A549 (cell line): ENCODE measurements around the gene POLR3B. TPM values are rescaled to one million over a fixed set of nuclear protein-coding genes. Genes with fewer than 3 reads are reported as not detected.
"Not testable (repeated sequence)": the region's sequence is repeated elsewhere in the genome, so short reads cannot be mapped to it uniquely, and the experiment has no call there.

Source experiments
- ATAC-seq, 2 experiments: fragments of 200-7000 bp in 1 of 2; fragments of >200 bp in 1 of 2; cut with Nextera tagmentation in 1 of 2; cut with Tn5 transposase in 1 of 2; 3 replicates each; pipeline versions ENCODE4 v1.8.0 to v1.9.1; 2018 to 2020; ENCODE audit warnings: mild to moderate bottlenecking in 1 of 2, moderate library complexity in 1 of 2
- CTCF ChIA-PET: fragments of 300-600 bp; sonication (Branson Sonifier 250); formaldehyde crosslinking; extraction: SDS; loops from one replicate; lab custom pipeline; 2021; ENCODE audit warnings: antibody characterized with exemption, inconsistent platforms; lab: Yijun Ruan, JAX
- POLR2A ChIA-PET: fragments of 350-600 bp; formaldehyde crosslinking; extraction: SDS; loops from one replicate; lab custom pipeline; 2021; ENCODE audit warnings: antibody characterized with exemption, inconsistent platforms; lab: Yijun Ruan, JAX
- DNase-seq, 2 experiments: peaks; one replicate each; pipeline versions ENCODE4 v3.0.0 to v3.0.0-alpha.2; 2011 to 2016; ENCODE audit warnings: low read depth in 1 of 2, low spot score in 1 of 2
- FAIRE-seq: peaks from 2 replicates; lab custom pipeline; 2011; peaks lifted over from hg19 to GRCh38; lab: Jason Lieb, UNC
- H3K27ac ChIP-seq, 2 experiments: fragments of >200 bp; sonication (Bioruptor Twin); formaldehyde crosslinking; 3 replicates each; pipeline ENCODE4 v1.5.1; 2016 to 2017
- H3K4me1 ChIP-seq: fragments of >200 bp; sonication (Bioruptor Twin); formaldehyde crosslinking; 3 replicates; pipeline ENCODE4 v1.6.1; 2016
- H3K4me2 ChIP-seq: fragments of >200 bp; sonication (Bioruptor Twin); formaldehyde crosslinking; 3 replicates; pipeline ENCODE4 v1.6.1; 2016
- H3K4me3 ChIP-seq: fragments of >200 bp; sonication (Bioruptor Twin); formaldehyde crosslinking; 3 replicates; pipeline ENCODE4 v1.5.1; 2016
- H3K9me3 ChIP-seq: fragments of >200 bp; sonication (Bioruptor Twin); formaldehyde crosslinking; 3 replicates; pipeline ENCODE4 v1.6.1; 2016
- BHLHE40 ChIP-seq: IDR thresholded peaks from 2 replicates; pipeline ENCODE4 v1.6.1; 2012; ENCODE audit warnings: low read depth, low read length, inconsistent platforms
- CBX2 ChIP-seq: fragments of 200-600 bp; sonication (generic); IDR thresholded peaks from 2 replicates; pipeline ENCODE4 v1.6.1; 2016; ENCODE audit warnings: low read depth, mild to moderate bottlenecking, borderline replicate concordance
- CBX8 ChIP-seq: fragments of 200-600 bp; sonication (generic); IDR thresholded peaks from 2 replicates; pipeline ENCODE4 v1.6.1; 2016
- CHD4 ChIP-seq: fragments of 200-600 bp; sonication (generic); IDR thresholded peaks from 2 replicates; pipeline ENCODE4 v1.6.1; 2016; ENCODE audit warnings: antibody characterized with exemption, mild to moderate bottlenecking, borderline replicate concordance
- EP300 ChIP-seq, 2 experiments: fragments of >200 bp; sonication (Bioruptor Twin); formaldehyde crosslinking; IDR thresholded peaks; 2 replicates in 1 of 2; 3 replicates in 1 of 2; pipeline ENCODE4 v1.6.1; 2016 to 2017
- FOSL2 ChIP-seq, 2 experiments: fragments of 450-650 bp in 1 of 2; fragments of >200 bp in 1 of 2; sonication (Bioruptor Twin) in 1 of 2; formaldehyde crosslinking; IDR thresholded peaks; 2 replicates each; pipeline versions ENCODE4 v1.5.0 to v1.6.1; 2016 to 2020; ENCODE audit warnings: mild to moderate bottlenecking in 1 of 2, moderate library complexity in 1 of 2
- GATA3 ChIP-seq: IDR thresholded peaks from 2 replicates; pipeline ENCODE4 v1.6.1; 2012; ENCODE audit warnings: borderline replicate concordance
- HDAC2 ChIP-seq: fragments of 200-600 bp; sonication (generic); IDR thresholded peaks from 2 replicates; pipeline ENCODE4 v1.6.1; 2016
- HES2 ChIP-seq: fragments of >200 bp; sonication (Bioruptor Twin); formaldehyde crosslinking; IDR thresholded peaks from 2 replicates; pipeline ENCODE4 v1.6.1; 2016
- HMGXB4 ChIP-seq: fragments of 250-450 bp; sonication (Bioruptor Pico); IDR thresholded peaks from 2 replicates; pipeline ENCODE4 v1.5.0; 2021; ENCODE audit warnings: mild to moderate bottlenecking, moderate library complexity, borderline replicate concordance
- HOXA7 ChIP-seq: fragments of 250-450 bp; sonication (Bioruptor Pico); IDR thresholded peaks from 2 replicates; pipeline ENCODE4 v1.5.0; 2020; ENCODE audit warnings: mild to moderate bottlenecking, moderate library complexity
- KDM5A ChIP-seq: fragments of 200-600 bp; sonication (generic); IDR thresholded peaks from 2 replicates; pipeline ENCODE4 v1.6.1; 2016; ENCODE audit warnings: antibody characterized with exemption, mild to moderate bottlenecking
- MAFK ChIP-seq: fragments of 450-650 bp; IDR thresholded peaks from 2 replicates; pipeline ENCODE4 v1.6.1; 2014; ENCODE audit not compliant: partially characterized antibody
- NFE2L2 ChIP-seq: fragments of 150-350 bp; conservative IDR thresholded peaks from 2 replicates; pipeline ENCODE4 v1.6.1; 2014; ENCODE audit warnings: low read length
- NPAS2 ChIP-seq: fragments of 250-450 bp; sonication (Bioruptor Pico); IDR thresholded peaks from 2 replicates; pipeline ENCODE4 v1.8.0; 2022; ENCODE audit warnings: mild to moderate bottlenecking, moderate library complexity, borderline replicate concordance
- PHF8 ChIP-seq: fragments of 200-600 bp; sonication (generic); IDR thresholded peaks from 2 replicates; pipeline ENCODE4 v1.6.1; 2016; ENCODE audit warnings: low read depth, mild to moderate bottlenecking, antibody characterized with exemption, moderate library complexity, borderline replicate concordance
- RAD21 ChIP-seq, 2 experiments: fragments of >200 bp in 1 of 2; sonication (Bioruptor Twin) in 1 of 2; formaldehyde crosslinking in 1 of 2; IDR thresholded peaks in 1 of 2; conservative IDR thresholded peaks in 1 of 2; 2 replicates in 1 of 2; 3 replicates in 1 of 2; pipeline ENCODE4 v1.6.1; 2012 to 2018; ENCODE audit warnings: inconsistent platforms in 1 of 2
- SMC3 ChIP-seq: fragments of >200 bp; sonication (Bioruptor Twin); formaldehyde crosslinking; IDR thresholded peaks from 3 replicates; pipeline ENCODE4 v1.6.1; 2018; ENCODE audit warnings: inconsistent platforms
- TFCP2L1 ChIP-seq: fragments of 250-450 bp; sonication (Bioruptor Pico); IDR thresholded peaks from 2 replicates; pipeline ENCODE4 v1.5.0; 2021; ENCODE audit warnings: mild to moderate bottlenecking
- ZFP36 ChIP-seq: fragments of 450-650 bp; IDR thresholded peaks from 2 replicates; pipeline ENCODE4 v1.6.1; 2014; ENCODE audit warnings: borderline replicate concordance; ENCODE audit not compliant: partially characterized antibody
- ZNF302 ChIP-seq: fragments of 250-450 bp; sonication (Bioruptor Pico); IDR thresholded peaks from 2 replicates; pipeline ENCODE4 v1.9.0; 2021; ENCODE audit warnings: inconsistent platforms, mild to moderate bottlenecking, moderate library complexity
- ZSCAN20 ChIP-seq: fragments of 250-450 bp; sonication (Bioruptor Pico); IDR thresholded peaks from 2 replicates; pipeline ENCODE4 v1.8.0; 2022; ENCODE audit warnings: mild to moderate bottlenecking, moderate library complexity
- WGBS: methylation state at CpG from one replicate; pipeline ENCODE4 v1.1.6; 2017; ENCODE audit errors: missing lambda C conversion rate; 5-methylcytosine and 5-hydroxymethylcytosine counted together
- polyA plus RNA-seq, 4 experiments: library from polyadenylated mRNA; depleted of rRNA in 3 of 4; stranded (reverse); fragments of >200 nt; fragmentation: RNase III in 1 of 4; extraction: RNeasy Plus Mini Kit Qiagen cat#74134 plus additional on column Dnase treatment in 1 of 4; gene quantifications; 2 replicates in 3 of 4; 3 replicates in 1 of 4; pipeline ENCODE4 v1.2.3, GENCODE V29; 2011 to 2017
- TF ChIP-seq, protein P1 (sequence below): IDR thresholded peaks from 2 replicates; pipeline ENCODE4 v1.6.1; 2012; ENCODE audit warnings: low read depth, borderline replicate concordance
- TF ChIP-seq, protein P2 (sequence below): fragments of >200 bp; sonication (Bioruptor Twin); formaldehyde crosslinking; IDR thresholded peaks from 3 replicates; pipeline ENCODE4 v1.6.1; 2016
- TF ChIP-seq, protein P3 (sequence below): IDR thresholded peaks from 2 replicates; pipeline ENCODE4 v1.6.1; 2012
- TF ChIP-seq, protein P4 (sequence below): fragments of 150-350 bp; IDR thresholded peaks from 2 replicates; pipeline ENCODE4 v1.6.1; 2014; ENCODE audit warnings: low read depth, mild to moderate bottlenecking, low read length
- TF ChIP-seq, protein P5 (sequence below): fragments of 450-650 bp; IDR thresholded peaks from 2 replicates; pipeline ENCODE4 v1.6.1; 2014; ENCODE audit warnings: antibody characterized with exemption

Gene POLR3B
- polyA plus RNA-seq, 2 of the 4 experiments (the other 2 are of a cell fraction), result 5.4 to 10.7 TPM

DNA sequence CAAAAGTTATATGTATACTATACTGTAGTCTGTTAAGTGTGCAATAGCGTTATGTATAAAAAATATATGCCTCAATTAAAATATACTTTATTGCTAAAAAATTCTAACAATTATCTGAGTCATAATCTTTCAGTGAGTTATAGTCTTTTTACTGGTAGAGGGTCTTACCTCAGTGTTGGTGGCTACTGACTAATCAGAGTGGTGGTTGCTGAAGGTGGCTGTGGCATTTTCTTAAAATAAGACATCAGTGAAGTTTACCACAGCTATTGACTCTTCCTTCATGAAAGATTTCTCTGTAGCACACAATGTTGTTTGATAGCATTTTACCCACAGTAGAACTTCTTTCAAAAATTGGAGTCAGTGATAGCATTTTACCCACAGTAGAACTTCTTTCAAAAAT lies 23.4 kb downstream of the POLR3B start:
- H3K27ac ChIP-seq, result no peak overlapping the region
- H3K4me3 ChIP-seq, result no peak overlapping the region
- ChIA-PET CTCF (interaction anchor here (0.7 to 3.2 kb wide), 4 partner anchors 20 to 536 kb away, joined by 3 to 13 read pairs (median 6); partner anchors contain the start of gene POLR3B), POLR2A (interaction anchor here (0.7 kb wide), 1 partner anchor 461 kb away, joined by 7 read pairs; no protein-coding TSS in a partner anchor)
- no peak for TF ChIP-seq CBX8
- TF ChIP-seq GATA3, result no peak
- TF ChIP-seq RAD21 (conservative IDR thresholded peaks at IDR 0.05 in 1 of 2, IDR thresholded peaks at IDR 0.05 in 1 of 2), result no peak
- no peak for TF ChIP-seq MAFK
- TF ChIP-seq CBX2, result no peak
- no peak for TF ChIP-seq BHLHE40
- TF ChIP-seq, protein P1, sequence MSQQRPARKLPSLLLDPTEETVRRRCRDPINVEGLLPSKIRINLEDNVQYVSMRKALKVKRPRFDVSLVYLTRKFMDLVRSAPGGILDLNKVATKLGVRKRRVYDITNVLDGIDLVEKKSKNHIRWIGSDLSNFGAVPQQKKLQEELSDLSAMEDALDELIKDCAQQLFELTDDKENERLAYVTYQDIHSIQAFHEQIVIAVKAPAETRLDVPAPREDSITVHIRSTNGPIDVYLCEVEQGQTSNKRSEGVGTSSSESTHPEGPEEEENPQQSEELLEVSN, result no peak
- TF ChIP-seq PHF8, result no peak
- TF ChIP-seq SMC3, result no peak
- TF ChIP-seq ZSCAN20 (CRISPR knock-in tag), result no peak
- TF ChIP-seq, protein P2, sequence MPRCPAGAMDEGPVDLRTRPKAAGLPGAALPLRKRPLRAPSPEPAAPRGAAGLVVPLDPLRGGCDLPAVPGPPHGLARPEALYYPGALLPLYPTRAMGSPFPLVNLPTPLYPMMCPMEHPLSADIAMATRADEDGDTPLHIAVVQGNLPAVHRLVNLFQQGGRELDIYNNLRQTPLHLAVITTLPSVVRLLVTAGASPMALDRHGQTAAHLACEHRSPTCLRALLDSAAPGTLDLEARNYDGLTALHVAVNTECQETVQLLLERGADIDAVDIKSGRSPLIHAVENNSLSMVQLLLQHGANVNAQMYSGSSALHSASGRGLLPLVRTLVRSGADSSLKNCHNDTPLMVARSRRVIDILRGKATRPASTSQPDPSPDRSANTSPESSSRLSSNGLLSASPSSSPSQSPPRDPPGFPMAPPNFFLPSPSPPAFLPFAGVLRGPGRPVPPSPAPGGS, result no peak
- TF ChIP-seq ZNF302 (CRISPR knock-in tag), result no peak
- TF ChIP-seq ZFP36, result no peak
- no peak for TF ChIP-seq CHD4
- TF ChIP-seq KDM5A, result no peak
- no peak for TF ChIP-seq HDAC2
- TF ChIP-seq HES2, result no peak
- no peak for TF ChIP-seq TFCP2L1 (CRISPR knock-in tag)
- no peak for TF ChIP-seq EP300 (IDR thresholded peaks at IDR 0.05)
- WGBS, result 84% methylated on average over 1 of the region's 1 CpG
- no peak overlapping the region for H3K4me2 ChIP-seq
- FAIRE-seq (no peak), ATAC-seq (no peak), DNase-seq (no peak)
- H3K4me1 ChIP-seq, result no peaks in the 10 kb centered on the region
- peaks cover 4% of the 10 kb centered on the region; the same call in 2 of the 3 replicates for H3K9me3 ChIP-seq

GRCh38 chr12:106381866-106382265 lies 24.3 kb downstream of the POLR3B start:
- POLR2A ChIA-PET, H3K4me2 ChIP-seq, H3K4me3 ChIP-seq, DNase-seq, ATAC-seq, H3K9me3 ChIP-seq, H3K4me1 ChIP-seq, FAIRE-seq, H3K27ac ChIP-seq: not testable (repeated sequence)
- CTCF ChIA-PET, result interaction anchor here (10.1 kb wide), 1 partner anchor 459 kb away, joined by 75 read pairs; no protein-coding TSS in a partner anchor
- 84% methylated on average over 4 of the region's 4 CpGs for WGBS

- ChIA-PET CTCF (interaction anchor here (0.6 to 10.1 kb wide), 17 partner anchors 8 to 763 kb away, joined by 3 to 75 read pairs (median 3); no protein-coding TSS in a partner anchor), POLR2A (interaction anchor here (0.7 kb wide), 1 partner anchor 694 kb away, joined by 3 read pairs; no protein-coding TSS in a partner anchor)
- 93% methylated on average over 5 of the region's 5 CpGs for WGBS
- DNase-seq, result no peak
- peaks cover 4% of the 10 kb centered on the region; the same call in 1 of the 3 replicates for H3K9me3 ChIP-seq
- no peak overlapping the region for H3K4me2 ChIP-seq
- ATAC-seq, result no peak
- no peak overlapping the region for H3K4me3 ChIP-seq
- TF ChIP-seq, protein P3, sequence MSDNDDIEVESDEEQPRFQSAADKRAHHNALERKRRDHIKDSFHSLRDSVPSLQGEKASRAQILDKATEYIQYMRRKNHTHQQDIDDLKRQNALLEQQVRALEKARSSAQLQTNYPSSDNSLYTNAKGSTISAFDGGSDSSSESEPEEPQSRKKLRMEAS, result no peak
- TF ChIP-seq NPAS2 (CRISPR knock-in tag), result no peak
- TF ChIP-seq, protein P4, sequence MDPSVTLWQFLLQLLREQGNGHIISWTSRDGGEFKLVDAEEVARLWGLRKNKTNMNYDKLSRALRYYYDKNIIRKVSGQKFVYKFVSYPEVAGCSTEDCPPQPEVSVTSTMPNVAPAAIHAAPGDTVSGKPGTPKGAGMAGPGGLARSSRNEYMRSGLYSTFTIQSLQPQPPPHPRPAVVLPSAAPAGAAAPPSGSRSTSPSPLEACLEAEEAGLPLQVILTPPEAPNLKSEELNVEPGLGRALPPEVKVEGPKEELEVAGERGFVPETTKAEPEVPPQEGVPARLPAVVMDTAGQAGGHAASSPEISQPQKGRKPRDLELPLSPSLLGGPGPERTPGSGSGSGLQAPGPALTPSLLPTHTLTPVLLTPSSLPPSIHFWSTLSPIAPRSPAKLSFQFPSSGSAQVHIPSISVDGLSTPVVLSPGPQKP, result no peak
- TF ChIP-seq GATA3, result no peak
- TF ChIP-seq HOXA7 (CRISPR knock-in tag), result no peak
- TF ChIP-seq HMGXB4, result no peak
- TF ChIP-seq NFE2L2, result no peak
- TF ChIP-seq, protein P5, sequence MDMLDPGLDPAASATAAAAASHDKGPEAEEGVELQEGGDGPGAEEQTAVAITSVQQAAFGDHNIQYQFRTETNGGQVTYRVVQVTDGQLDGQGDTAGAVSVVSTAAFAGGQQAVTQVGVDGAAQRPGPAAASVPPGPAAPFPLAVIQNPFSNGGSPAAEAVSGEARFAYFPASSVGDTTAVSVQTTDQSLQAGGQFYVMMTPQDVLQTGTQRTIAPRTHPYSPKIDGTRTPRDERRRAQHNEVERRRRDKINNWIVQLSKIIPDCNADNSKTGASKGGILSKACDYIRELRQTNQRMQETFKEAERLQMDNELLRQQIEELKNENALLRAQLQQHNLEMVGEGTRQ, result no peak
- TF ChIP-seq KDM5A, result no peak
- no peak for TF ChIP-seq FOSL2 (IDR thresholded peaks at IDR 0.05)
- no peak for TF ChIP-seq FOSL2 (CRISPR knock-in tag; IDR thresholded peaks at IDR 0.05)
- no peak for TF ChIP-seq BHLHE40
- TF ChIP-seq, all 56 proteins: peak for 0
- no peak for FAIRE-seq
- H3K4me1 ChIP-seq, result no peaks in the 10 kb centered on the region
- H3K27ac ChIP-seq, result no peak overlapping the region
Observed at GRCh38 chr12:106386813-106387535, 29.4 kb downstream of the POLR3B start.
